HG03442 (cell line): ENCODE data around the gene KDM8.
A peak's percentile ranks its signal among the peaks of the same experiment; 100 is the strongest.
"Not testable (repeated sequence)": the region's sequence is repeated elsewhere in the genome, so short reads cannot be mapped to it uniquely, and the experiment has no call there.

ENCODE experiments used
- ATAC-seq: cut with Tn5 transposase; IDR thresholded peaks from one replicate; pipeline ENCODE4 v1.9.1; 2021; ENCODE audit warnings: mild to moderate bottlenecking, moderate library complexity; ENCODE audit not compliant: unreplicated experiment

Gene KDM8

DNA sequence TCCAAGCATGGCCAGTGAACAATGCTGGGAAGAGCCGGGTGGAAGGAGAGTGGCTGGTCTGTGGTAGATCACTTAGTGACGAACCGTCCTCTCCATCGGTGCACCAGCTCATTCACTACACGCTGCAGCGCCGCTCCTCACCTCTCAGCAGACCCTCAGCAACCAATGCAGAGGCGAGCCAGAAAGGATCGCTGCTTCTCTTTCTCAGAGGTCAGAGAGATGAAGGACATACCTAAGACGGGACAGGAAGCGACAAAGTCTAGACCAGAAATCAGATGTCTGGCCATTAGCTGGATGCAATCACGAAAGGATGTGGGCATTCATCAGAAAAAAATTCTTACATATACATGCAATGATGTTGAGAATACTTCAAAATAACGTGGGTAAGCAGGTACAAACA lies 38.3 kb downstream of the KDM8 start:
- no peak for ATAC-seq

DNA sequence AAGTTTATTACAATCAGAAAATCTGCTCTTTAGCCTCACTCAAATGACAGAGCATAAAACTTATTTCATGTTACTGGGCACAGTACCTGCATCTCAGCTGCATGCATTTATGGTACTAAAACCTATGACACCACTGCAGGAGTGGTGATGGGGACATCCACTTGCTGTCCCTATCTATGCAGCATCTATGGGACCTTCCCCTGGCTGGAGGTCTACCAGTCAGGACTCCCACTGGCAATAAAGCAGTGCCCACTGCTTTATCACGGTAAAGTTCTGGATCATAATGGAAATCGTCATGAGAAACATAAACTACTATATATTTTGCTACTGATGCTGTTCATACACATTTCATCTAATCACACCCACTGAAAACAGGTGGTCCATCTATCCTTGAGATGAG lies 39.1 kb downstream of the KDM8 start:
- ATAC-seq: no peak

DNA sequence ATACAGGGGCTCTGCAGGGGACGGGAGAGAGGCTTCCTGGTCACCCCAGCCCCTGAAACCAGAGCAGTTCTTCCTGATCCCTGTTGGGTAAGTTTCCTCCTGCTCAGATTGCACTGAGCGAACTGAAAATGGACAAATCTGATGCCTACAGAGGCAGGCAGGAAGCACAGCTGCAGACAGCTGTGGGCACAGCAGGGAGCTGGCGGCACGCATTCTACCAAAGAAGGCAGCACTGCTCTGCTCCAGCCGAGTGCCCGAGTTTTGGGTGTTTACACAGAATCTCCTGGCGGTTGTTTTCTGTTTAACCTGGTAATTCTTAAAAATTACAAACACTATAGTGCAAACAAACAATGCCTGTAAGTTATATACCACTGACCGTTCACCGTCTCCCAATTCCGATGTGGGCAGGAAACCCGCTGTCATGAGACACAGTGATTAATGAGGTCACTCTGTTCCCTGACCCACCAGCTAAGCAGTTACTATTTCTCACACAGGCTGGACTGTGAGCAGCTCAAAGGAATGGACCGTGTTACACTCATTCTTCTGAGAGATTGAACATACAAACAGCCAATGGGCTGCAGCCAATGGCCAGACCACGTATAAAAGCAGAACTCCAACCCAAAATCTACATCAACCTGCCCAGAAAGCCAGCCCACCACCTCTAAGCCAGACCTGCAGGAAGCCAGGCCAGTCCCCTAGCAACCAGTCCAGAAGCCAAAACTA lies 39.7 kb downstream of the KDM8 start:
- ATAC-seq: no peak

DNA sequence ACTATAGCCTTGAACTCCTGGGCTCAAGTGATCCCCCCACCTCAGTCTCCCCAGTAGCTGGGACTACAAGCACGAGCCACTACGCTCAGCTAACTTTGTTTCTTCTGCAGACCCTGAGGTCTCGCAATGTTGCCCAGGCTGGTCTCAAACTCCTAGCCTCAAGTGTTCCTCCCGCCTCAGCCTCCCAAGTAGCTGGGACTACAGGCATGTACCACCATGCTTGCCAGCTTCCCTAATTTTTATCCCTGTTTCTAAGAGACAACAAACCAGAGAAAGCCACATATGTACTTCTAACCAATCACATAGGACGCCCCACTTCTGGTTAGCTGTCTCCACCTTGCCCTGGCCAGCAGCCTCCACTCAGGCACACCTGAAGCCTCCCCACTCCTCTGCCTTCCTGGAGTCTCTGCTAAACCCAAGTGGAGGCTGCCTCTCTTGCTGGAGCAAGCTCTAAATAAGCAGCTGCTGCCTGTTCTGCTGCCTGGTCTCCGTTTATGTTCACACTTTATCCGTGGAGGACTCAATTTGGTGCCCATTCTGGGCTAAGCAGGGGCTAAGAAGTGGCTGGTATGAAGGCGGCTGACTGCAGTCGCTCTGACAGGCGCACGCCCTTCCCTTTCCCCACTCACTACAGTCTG lies 40.5 kb downstream of the KDM8 start:
- no peak for ATAC-seq

DNA sequence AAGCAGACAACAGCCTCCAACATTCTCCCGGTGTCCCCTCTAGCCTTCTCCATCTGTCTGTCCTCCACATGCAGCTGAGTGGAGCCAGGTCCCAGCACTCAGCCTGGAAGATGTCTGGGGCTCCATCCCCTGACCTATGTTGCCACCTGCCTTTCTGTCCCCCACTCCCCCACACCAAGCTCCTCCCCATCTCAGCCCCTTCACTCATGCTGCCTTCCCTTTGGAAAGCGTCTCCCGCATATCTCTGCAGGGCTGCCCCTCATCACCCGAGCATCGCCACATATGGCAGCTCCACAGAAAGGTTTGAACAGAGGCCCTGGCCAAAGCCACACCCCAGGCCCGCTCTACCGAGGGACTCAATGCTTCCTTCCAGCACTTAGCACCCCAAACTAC lies 41.0 kb downstream of the KDM8 start:
- ATAC-seq: no peak

DNA sequence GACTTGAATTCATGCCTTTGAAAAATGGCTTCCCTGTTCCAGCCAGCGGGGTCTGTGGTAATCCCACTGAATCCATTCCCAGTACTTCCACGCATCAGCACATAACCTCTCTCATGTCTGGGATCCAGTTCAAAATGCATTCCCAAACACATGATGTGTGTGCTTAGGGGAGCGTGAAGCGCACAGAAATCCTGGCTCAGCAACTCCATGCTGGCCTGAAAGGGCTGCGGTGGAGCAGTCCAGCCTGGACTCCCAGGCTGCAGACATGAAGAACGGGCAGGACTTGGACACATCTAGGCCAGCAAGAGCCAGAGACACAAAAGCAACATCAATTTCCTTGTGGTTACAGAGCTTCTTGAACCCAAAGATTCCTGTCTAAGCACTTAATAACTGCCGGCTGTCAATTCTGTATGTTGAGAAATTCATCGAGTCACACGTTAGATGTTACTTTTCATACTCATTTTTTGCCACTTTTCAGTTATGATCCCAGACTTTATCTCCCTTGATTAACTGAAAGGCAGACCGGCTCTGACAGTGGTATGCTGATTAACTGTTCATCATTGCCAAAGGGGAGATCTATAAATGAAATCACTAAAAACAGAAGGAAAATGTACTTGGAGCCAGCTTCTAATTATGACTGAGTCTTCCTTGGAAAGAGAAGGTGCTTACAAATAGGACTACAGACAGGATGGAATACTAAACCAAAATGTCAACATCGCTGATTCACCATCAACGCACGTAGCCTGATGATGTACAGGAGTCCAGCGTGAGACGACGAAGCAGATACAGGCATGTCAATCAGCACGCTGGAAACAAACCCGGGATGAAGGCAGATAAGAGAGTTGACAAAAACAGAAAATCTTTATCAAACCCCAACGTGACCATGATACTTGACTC lies 42.2 kb downstream of the KDM8 start:
- ATAC-seq: no peak

DNA sequence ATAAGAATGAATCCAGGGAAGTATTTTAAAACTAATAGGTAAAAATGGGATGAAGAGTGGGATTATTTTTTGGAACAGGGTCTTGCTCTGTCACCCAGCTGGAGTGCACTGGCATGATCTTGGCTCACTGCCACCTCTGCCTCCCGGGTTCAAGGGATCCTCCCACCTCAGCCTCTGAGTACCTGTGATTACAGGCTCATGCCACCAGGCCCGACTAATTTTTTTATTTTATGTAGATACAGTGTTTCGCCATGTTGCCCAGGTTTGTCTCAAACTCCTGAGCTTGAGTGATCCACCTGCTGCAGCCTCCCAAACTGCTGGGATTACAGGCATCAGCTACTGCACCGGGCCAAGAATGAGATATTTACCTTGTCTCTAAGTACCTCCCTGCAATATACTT lies 43.1 kb downstream of the KDM8 start:
- no peak for ATAC-seq

DNA sequence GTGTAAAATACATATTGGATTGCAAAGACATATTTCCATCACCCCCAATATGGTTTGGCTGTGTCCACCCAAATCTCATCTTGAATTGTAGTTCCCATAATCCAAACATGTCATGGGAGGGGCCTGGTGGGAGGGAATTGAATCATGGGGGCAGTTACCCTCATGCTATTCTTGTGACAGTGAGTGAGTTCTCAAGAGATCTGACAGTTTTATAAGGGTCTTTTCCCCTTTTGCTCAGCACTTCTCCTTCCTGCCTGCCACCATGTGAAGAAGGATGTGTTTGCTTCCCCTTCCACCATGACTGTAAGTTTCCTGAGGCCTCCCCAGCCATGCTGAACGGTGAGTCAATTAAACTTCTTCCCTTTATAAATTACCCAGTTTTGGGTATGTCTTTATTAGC lies 43.8 kb downstream of the KDM8 start:
- ATAC-seq: not testable (repeated sequence)

DNA sequence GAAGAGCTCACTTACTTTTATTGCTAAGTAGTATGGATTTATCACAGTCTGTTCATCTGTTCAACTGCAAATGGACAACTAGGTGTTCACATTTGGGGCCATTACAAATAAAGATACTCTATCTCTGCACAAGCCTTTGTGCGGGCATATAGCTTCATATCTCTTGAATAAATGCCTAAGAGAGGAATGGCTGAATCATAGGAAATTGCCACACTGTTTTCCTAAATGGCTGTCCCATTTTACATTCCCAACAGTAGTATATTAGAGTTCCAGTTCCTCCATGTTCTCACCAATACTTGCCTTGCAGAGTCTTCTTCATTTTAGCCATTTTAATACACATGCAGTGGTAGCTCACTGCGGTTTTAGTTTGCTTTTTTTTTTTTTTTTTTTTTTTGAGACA lies 44.7 kb downstream of the KDM8 start:
- ATAC-seq: no peak

DNA sequence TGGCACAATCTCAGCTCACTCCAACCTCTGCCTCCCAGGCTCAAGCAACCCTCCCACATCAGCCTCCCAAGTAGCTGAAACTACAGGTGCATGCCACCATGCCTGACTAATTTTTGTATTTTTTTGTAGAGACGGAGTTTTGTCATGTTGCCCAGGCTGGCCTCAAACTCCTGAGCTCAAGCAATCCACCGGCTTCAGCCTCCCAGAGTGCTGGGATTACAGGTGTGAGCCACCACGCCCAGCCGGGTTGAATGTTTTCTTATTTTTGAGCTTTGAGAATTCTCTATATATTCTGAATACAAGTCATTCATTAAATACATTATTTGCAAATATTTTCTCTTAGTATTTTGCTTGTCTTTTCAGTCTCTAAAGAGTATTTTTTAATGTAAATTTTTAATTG lies 45.6 kb downstream of the KDM8 start:
- ATAC-seq: not testable (repeated sequence)

DNA sequence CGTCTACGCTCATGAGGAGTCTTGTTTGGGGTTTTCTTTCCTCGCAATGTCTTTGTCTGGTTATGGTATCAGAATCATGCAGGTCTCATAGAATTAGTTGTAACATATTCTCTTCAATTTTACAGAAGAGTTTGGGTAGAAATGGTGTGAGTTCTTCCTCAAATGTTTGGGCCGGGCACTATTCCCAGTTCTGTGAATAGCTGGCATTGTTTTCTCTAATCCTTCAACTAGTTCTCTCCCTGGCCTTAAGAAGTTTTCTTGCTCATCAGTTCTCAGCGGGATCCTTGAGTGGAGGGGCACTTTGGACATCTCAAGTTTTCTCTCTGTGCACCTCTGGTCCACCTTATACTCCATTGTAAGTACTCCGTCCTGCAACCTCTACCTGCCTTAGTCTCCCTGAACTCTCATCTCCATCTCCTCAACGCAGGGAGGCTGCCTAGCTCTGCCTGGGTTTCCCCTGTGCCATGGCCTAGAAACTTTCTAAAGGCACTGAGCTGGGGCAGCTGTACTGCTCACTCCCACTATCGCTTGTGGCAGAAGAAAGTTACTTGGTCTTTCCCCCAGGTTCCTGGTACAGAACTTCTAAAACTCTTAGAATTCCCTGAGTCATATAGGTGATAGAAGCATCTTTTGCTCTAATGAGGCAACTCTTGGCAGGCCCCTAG lies 48.3 kb downstream of the KDM8 start:
- no peak for ATAC-seq

DNA sequence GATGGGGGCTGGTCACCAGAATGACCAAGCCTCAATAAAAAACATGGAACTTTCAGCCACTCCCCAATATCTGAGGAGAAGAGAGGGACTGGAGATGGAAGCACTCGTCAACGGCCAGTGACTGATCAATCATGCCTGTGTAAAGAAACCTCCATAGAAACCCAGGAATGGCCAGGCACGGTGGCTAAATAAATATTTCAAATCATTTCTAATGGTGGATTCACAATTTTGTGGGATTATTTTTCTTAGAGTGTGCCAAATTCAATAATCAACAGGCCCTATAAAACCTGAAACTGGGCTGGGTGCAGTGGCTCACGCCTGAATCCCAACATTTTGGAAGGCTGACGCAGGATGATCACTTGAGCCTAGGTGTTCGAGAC lies 48.9 kb downstream of the KDM8 start:
- no peak for ATAC-seq

DNA sequence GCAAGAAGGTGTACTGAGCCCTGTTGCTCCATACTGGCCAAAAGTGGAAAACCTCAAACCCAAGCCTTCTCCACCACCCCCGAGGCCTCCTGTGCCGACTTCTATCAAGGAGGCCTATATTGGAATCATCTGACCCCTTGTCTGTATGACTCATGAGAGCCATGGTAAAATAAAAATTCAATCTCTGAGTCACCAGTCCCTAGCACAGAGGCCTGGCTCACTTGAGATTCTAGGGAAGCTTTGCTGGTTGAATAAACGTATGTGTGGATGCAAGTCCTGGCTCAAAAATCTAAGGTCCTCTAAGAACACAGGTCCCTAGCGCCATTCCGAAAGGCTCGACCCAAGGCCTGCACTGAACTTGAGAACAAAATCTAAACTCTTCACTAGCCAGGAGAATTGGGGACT lies 50.2 kb downstream of the KDM8 start:
- no peak for ATAC-seq

DNA sequence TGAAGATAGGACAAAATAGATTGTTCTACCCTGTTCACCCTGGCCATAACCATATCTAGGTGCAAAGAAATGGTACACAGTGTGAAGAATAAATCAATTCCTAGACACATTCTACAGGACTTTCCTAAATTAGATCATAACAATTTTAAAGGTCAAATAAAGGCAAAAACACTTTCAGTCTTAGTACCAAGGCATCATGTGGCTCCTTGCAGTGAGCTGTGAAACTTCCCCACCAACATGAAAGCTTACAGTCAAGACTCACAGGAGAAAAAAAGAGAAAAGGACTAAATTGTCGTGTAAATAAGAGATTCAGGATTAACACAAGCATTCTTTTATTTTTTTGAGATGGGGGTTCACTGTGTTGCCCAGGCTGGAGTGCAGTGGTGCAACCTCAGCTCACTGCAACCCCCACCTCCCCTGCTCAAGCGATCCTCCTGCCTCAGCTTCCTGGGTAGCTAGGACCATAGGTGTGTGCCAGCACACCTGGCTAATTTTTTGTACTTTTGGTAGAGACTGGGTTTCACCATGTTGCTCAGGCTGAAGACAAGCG lies 51.0 kb downstream of the KDM8 start:
- peak; percentile 77 for ATAC-seq

DNA sequence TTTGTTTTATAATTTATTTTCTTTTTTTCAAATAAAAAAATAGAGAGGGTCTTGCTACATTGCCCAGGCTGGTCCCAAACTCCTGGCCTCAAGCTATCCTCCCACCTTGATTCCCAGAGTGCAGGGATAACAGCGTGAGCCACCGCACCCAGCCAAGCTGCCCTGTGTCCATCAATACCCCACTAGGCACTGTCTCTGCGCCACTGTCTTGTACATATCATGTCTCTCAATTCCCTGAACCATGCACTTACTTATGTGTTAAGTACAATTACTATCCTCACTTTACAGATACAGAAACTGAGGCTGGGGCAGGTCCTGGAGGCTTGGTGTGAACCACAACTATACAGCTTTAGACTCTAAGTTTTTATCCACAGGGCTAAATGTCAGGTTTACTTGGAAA lies 53.5 kb downstream of the KDM8 start:
- ATAC-seq: no peak

DNA sequence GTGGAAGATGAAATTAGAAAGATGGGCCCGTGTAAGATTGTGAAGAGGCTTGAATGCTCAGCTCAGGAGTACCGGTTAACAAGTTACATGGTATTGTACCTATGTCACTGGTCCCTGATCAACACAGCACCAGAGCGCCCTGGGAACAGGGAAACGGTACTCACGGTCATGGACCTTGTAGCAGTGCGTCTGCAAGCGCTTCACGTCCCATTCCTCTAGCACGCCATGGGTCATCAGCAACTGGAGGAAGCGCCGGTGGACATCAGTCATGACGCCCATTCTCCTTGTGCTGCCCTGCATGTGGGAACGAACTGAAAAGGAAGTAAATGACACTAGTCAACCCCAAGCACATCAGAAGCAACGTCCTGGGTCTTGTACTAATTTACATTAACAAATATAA lies 53.9 kb downstream of the KDM8 start:
- ATAC-seq: no peak

DNA sequence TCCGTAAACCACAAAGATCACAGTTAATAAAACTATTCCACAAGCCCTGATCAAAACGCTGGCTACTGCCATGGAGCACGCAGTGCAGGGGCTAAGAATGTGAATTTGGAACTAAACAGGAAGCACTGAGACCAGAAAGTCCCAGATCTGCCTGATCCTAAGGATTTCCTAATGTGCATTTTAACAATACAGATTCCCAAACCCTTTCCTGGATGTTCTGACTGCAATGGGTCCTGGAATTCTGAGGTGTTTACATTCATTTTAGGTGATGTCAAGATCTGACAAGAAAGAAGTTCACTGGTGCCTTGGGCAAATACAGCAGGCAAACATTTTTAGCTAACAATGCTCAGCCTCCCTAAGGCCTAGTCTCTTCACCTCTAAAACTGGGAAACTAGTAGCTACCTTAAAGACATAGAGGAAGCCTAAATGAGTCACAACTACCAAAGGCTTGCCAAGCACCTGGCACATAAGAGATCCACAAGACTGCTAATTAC lies 55.0 kb downstream of the KDM8 start:
- ATAC-seq: no peak

DNA sequence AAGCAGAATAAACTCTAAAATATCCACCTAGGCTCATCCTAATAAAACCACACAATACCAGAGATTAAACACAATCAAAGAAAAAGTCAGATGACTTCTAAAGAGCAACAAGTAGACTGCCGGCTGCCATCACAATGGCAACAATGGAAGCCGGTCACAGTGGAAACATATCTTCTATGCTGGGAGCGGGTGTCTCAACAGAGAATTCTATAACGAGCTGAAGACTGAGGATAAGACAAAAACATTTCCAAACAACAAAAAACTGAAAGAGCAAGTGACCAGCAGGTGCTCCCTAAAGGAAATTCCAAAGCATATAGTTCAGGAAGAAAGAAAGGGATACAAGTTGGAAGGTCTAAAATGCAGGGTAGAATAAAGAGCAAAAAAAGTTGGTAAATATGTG lies 56.4 kb downstream of the KDM8 start:
- no peak for ATAC-seq

DNA sequence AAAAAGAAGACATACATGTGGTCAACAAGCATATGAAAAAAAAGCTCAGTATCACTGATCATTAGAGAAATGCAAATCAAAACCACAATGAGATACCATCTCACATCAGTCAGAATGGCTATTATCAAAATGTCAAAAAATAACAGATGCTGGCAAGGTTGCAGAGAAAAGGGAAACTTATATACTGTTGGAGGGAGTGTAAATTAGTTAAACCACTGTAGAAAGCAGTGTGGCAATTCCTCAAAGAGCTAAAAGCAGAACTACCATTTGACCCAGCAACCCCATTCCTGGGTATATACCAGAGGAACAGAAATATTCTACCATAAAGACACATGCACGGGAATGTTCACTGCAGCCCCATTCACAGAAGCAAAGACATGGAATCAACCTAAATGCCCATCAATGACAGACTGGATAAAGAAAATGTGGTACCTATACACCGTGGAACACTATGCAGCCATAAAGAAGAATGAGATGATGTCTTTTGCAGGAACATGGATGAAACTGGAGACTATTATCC lies 59.6 kb downstream of the KDM8 start:
- ATAC-seq: not testable (repeated sequence)

DNA sequence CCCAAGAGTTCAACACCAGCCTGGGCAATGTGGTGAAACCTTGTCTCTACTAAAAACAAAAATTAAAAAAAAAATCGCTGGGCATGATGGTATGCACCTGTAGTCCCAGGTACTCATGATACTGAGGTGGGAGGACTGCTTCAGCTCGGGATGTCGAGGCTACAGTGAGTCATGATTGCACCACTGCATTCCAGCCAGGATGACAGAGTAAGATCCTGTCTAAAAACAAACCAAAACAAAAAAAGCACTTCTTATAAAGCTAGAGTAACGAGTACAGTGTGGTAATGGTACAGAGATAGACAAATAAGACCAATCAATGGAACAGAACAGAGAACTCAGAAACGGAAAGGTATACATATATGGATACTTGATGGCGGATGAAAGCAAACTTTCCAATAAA lies 60.8 kb downstream of the KDM8 start:
- no peak for ATAC-seq

DNA sequence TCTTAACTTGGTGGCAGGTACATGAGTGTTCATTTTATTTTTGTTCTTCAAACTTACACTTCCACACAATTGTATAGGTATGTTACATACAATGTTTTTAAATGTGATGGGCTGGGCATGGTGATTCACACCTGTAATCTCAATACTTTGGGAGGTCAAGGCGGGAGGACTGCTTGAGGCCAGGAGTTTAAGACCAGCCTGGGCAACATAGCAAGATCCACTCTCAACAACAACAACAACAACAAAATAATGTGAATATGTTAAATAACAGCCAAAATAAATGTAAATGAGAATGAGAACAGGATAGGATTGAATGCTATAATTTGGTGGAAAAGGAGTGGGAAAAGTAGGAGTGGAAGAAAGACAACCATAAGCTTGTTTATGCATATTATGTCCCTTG lies 62.7 kb downstream of the KDM8 start:
- no peak for ATAC-seq
